Neural cell (in vitro differentiated cells): Measurements from ENCODE around the gene TRIM29.

ENCODE experiments used
- CTCF ChIP-seq: fragments of 450-650 bp; IDR thresholded peaks from 2 replicates; pipeline ENCODE4 v1.5.1; 2014; ENCODE audit warnings: antibody characterized with exemption, mild to moderate bottlenecking, moderate library complexity; ENCODE audit not compliant: poor library complexity, severe bottlenecking
- EZH2 ChIP-seq: fragments of 200-600, 300-800 bp; shearing (Covaris generic), sonication (generic); IDR thresholded peaks from 2 replicates; pipeline ENCODE4 v1.6.1; 2014; ENCODE audit warnings: antibody characterized with exemption, low read length, borderline replicate concordance, mild to moderate bottlenecking; ENCODE audit not compliant: insufficient read depth, poor library complexity, severe bottlenecking

- TF ChIP-seq EZH2 (no peak), CTCF (no peak)
Observed at GRCh38 chr11:120117991-120118390, 19.9 kb downstream of the TRIM29 start.
